ENCODE measurements around the gene GPBAR1. TPM values are rescaled to one million over a fixed set of nuclear protein-coding genes. Genes with fewer than 3 reads are reported as not detected.
A peak's percentile ranks its signal among the peaks of the same experiment; 100 is the strongest.

The GPBAR1 gene
- total and polyA plus RNA-seq, 7 donors, result 0.24 to 0.74 (median 0.45) TPM

DNA sequence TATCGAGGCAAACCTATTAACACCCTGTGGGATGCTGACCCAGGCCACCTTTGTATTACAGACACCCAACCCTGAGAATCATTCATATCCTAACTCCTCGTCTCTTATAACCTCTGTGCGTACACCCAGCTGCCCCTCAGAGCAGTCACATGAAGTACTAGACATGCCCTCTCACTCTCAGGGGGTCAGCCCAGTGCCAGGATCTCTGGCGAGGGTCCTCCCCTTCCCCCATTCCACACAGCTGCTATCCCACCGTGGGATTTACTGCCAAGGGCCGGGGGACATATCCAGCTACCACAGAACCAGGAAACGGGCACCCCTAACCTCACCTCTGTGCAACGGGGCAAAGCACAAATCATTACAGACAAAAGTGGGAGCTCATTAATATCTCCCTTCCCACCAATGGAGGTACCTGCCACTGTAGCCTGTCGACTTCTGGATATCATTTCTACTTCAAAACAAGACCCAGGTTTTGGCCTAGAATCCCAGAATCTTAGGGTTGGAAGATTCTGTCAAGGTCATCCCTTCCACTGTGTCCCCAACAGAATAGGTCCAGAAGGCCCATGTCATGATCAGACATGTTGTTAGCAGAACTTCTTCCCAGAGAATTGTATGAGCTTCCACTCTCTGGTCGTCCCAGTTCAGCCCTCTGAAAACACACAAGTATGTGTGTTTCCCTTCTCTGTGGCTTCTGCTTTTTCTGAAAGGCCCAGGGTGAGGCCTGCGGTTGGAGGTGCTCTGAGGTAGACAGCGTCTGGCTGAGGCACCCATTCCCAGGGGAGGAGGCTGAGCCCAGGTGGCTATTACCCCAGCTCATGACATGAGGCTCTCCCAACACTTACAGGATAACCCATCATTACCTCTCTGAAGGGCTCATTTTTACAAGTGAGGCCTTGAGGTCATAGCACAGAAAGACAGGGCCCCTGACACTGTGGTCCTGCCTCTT is 29.8 kb downstream of the GPBAR1 start:
- H3K4me1 ChIP-seq, result peaks cover 51% of the 10 kb centered on the region
- ATAC-seq (no peak), DNase-seq (no peak)
- H3K36me3 ChIP-seq (ENCODE audit: insufficient read depth in 1 of 2, low read depth in 1 of 2), result no peaks in the 10 kb centered on the region
- intact Hi-C loops (cut with DNase I), result loop anchor here (5.0 to 10.0 kb wide), 5 partner anchors 107 to 374 kb away; partner anchors contain the start of genes CNOT9 (in 1 of the 2), CTDSP1 (in 1 of the 2) and USP37 (in 1 of the 2)
- WGBS, 3 donors, result 30 to 45% (median 30%) methylated on average over 12 of the region's 12 CpGs
- no peaks in the 10 kb centered on the region for H3K9me3 ChIP-seq
- H3K27ac ChIP-seq, result peak overlapping the region; percentile 96
- no peaks in the 10 kb centered on the region for H3K27me3 ChIP-seq (ENCODE audit: insufficient read depth in 3 of 3, low read length in 2 of 3)
- H3K4me3 ChIP-seq, result peak overlapping the region; percentile 93
- TF ChIP-seq, protein P1, sequence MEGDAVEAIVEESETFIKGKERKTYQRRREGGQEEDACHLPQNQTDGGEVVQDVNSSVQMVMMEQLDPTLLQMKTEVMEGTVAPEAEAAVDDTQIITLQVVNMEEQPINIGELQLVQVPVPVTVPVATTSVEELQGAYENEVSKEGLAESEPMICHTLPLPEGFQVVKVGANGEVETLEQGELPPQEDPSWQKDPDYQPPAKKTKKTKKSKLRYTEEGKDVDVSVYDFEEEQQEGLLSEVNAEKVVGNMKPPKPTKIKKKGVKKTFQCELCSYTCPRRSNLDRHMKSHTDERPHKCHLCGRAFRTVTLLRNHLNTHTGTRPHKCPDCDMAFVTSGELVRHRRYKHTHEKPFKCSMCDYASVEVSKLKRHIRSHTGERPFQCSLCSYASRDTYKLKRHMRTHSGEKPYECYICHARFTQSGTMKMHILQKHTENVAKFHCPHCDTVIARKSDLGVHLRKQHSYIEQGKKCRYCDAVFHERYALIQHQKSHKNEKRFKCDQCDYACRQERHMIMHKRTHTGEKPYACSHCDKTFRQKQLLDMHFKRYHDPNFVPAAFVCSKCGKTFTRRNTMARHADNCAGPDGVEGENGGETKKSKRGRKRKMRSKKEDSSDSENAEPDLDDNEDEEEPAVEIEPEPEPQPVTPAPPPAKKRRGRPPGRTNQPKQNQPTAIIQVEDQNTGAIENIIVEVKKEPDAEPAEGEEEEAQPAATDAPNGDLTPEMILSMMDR (IDR thresholded peaks at IDR 0.05), result no peak

DNA sequence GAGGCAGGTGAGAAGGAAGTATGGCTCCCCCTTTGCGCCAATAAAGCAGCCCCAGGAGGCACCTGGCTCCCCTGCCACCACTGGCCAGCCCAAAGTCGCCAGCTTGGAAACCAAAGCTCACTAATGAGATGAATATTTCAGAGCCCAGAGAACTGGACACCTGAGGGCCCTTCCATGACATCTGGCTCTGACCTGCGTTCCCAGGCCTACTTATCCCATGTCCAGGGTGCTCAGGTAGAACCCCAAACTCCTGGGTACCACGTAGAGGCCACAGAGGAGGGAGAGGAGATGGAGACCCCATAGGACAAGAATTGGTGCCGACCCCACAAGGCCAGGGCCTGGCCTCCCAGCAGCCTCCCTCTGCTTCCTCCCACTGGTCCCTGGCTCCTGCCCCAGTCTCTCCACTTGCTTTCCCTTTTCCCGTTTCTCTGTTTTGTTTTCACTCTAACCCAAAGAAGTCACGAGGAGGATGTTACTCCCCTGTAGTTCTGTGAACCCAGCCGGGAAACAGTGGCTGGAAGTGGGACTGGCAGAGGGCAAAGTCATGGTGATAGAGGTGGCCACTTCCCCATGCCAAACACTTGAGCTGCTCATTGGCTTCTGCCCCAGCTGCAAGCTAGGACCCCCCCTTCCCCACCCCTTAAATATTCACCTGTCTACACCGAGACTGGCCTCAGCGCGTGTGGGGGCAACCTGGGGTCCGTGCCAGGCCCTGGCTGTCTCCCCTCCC is 30.7 kb downstream of the GPBAR1 start:
- Histone ChIP-seq H3K4me3 (peak overlapping the region; percentile 93), H3K4me1 (peaks cover 42% of the 10 kb centered on the region), H3K27ac (peak overlapping the region; percentile 96), H3K27me3 (ENCODE audit: insufficient read depth in 3 of 3, low read length in 2 of 3) (no peaks in the 10 kb centered on the region), H3K36me3 (ENCODE audit: insufficient read depth in 1 of 2, low read depth in 1 of 2) (no peaks in the 10 kb centered on the region), H3K9me3 (no peaks in the 10 kb centered on the region)
- WGBS, 3 donors, result 23 to 33% (median 30%) methylated on average over 9 to 12 of the region's 12 CpGs
- TF ChIP-seq, protein P1 (IDR thresholded peaks at IDR 0.05), result no peak
- ATAC-seq, result peak; percentile 9 to 25 (median 14)
- intact Hi-C loops (cut with DNase I), result loop anchor here (5.0 to 10.0 kb wide), 5 partner anchors 106 to 373 kb away; partner anchors contain the start of genes CNOT9 (in 1 of the 2), CTDSP1 (in 1 of the 2) and USP37 (in 1 of the 2)
- DNase-seq, result no peak

DNA sequence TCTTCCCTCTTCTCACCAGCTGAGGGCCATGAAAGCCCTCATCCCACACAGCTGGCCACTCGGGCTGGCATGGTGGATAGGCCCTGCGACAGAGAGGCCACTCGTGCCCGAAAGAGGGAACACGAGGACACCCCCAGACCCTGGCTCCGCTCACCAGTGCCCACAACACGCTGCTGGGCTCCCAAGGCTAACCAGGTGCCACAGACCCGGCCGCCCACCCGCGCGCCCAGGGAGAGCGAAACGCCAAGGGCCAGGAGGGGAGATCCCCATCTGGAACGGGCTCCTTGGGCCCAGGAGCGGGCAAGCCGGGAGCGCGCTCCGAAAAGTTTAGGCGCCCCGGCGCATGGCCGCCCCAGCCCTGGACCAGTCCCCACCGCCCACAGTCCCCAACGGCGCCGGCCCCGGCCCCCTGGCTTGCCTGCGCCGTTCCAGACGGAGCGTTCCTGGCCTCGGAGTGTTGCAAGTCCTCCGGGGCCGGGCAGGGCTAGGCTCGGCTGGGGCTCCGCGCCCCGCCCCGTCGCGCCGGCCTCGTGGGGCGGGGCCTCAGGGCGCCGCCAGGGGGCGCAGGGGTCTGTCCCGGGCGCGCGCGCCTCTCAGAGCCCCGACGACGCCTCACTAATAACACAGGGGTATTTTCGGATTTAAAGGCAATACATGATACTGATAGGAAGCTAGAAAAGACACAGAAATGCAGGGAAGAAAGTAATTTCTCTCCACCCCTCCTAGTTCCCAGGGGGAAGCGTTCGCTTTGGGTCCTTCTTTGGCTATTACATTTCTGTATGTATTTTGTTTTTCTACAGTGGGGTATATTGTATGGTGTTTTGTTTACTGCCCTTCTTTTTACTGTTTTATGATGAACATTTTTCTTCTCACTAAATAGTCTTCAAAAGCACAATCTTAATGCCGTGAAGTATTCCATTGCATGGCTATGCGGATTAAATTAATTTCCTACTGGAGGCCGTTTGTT is 31.5 kb downstream of the GPBAR1 start, which contains the start of gene TMBIM1:
TSS of gene TMBIM1 (minus strand) at position 456 of the 967 bp plus-strand sequence. CDS start 10,362 bp downstream, outside the sequence.
- Histone ChIP-seq H3K4me3 (peak within 1 kb of the TSS; percentile 93), H3K9me3 (no peaks in the 10 kb centered on the region), H3K4me1 (peaks cover 39% of the 10 kb centered on the region), H3K36me3 (ENCODE audit: insufficient read depth in 1 of 2, low read depth in 1 of 2) (no peaks in the 10 kb centered on the region), H3K27me3 (ENCODE audit: insufficient read depth in 3 of 3, low read length in 2 of 3) (no peaks in the 10 kb centered on the region), H3K27ac (peak within 1 kb of the TSS; percentile 96)
- ATAC-seq (peak; percentile 88 to 95 (median 93)), DNase-seq (peak; percentile 88 to 92)
- TF ChIP-seq, protein P1 (IDR thresholded peaks at IDR 0.05), result peak; percentile 96
- intact Hi-C loops (cut with DNase I), result loop anchor here (5.0 to 10.0 kb wide), 5 partner anchors 105 to 372 kb away; partner anchors contain the start of genes CNOT9 (in 1 of the 2), CTDSP1 (in 1 of the 2) and USP37 (in 1 of the 2)
- WGBS, 3 donors, result 4 to 5% (median 4%) methylated on average over 50 to 63 of the region's 63 CpGs

Measured in psoas muscle (tissue), 8 donors.